Hepatocyte (in vitro differentiated cells): ENCODE results near the gene COMT. TPM values are rescaled to one million over a fixed set of nuclear protein-coding genes. Genes with fewer than 3 reads are reported as not detected.

ENCODE experiments used
- DNase-seq: peaks from one replicate; pipeline ENCODE4 v3.0.0-alpha.2; 2016; ENCODE audit warnings: low spot score
- H2AFZ ChIP-seq: fragments of 200-600 bp; sonication (generic); 2 replicates; pipeline ENCODE4 v1.6.0; 2016; ENCODE audit warnings: antibody characterized with exemption, mild to moderate bottlenecking
- H3K27ac ChIP-seq: fragments of 200-600 bp; sonication (generic); 2 replicates; pipeline ENCODE4 v1.5.1; 2016; ENCODE audit warnings: mild to moderate bottlenecking
- H3K27me3 ChIP-seq: fragments of 200-600 bp; sonication (generic); 2 replicates; pipeline ENCODE4 v1.6.1; 2016
- H3K36me3 ChIP-seq: fragments of 200-600 bp; sonication (generic); replicated peaks from 2 replicates; pipeline ENCODE4 v1.5.1; 2016; ENCODE audit warnings: low read depth; ENCODE audit not compliant: insufficient read depth
- H3K4me1 ChIP-seq: fragments of 200-600 bp; sonication (generic); 2 replicates; pipeline ENCODE4 v1.5.1; 2016; ENCODE audit warnings: mild to moderate bottlenecking, moderate library complexity; ENCODE audit not compliant: insufficient read depth
- H3K4me2 ChIP-seq: fragments of 200-600 bp; sonication (generic); 2 replicates; pipeline ENCODE4 v1.6.0; 2016
- H3K4me3 ChIP-seq: fragments of 200-600 bp; sonication (generic); 2 replicates; pipeline ENCODE4 v1.5.1; 2016; ENCODE audit warnings: mild to moderate bottlenecking
- H3K79me2 ChIP-seq: fragments of 200-600 bp; sonication (generic); 2 replicates; pipeline ENCODE4 v1.6.0; 2017; ENCODE audit warnings: mild to moderate bottlenecking
- H3K9me2 ChIP-seq: fragments of 200-600 bp; sonication (generic); replicated peaks from 2 replicates; pipeline ENCODE4 v1.6.0; 2017; ENCODE audit warnings: mild to moderate bottlenecking; ENCODE audit not compliant: insufficient read depth
- H3K9me3 ChIP-seq: fragments of 200-600 bp; sonication (generic); 2 replicates; pipeline ENCODE4 v1.5.1; 2016; ENCODE audit warnings: low read depth, mild to moderate bottlenecking
- H4K20me1 ChIP-seq: fragments of 200-600 bp; sonication (generic); 2 replicates; pipeline ENCODE4 v1.6.0; 2016; ENCODE audit warnings: mild to moderate bottlenecking; ENCODE audit not compliant: insufficient read depth, poor library complexity, severe bottlenecking
- EZH2 ChIP-seq: fragments of 200-600 bp; sonication (generic); IDR thresholded peaks from 2 replicates; pipeline ENCODE4 v1.6.1; 2016; ENCODE audit warnings: antibody characterized with exemption, mild to moderate bottlenecking, borderline replicate concordance
- EZH2phosphoT487 ChIP-seq: fragments of 200-600 bp; sonication (generic); IDR thresholded peaks from one replicate; pipeline ENCODE4 v1.6.1; 2018; ENCODE audit warnings: antibody characterized with exemption, mild to moderate bottlenecking, low read depth, moderate library complexity; ENCODE audit not compliant: unreplicated experiment, severe bottlenecking
- WGBS: methylation state at CpG from one replicate; pipeline ENCODE4 v1.1.6; 2016; ENCODE audit warnings: low lambda C conversion rate; ENCODE audit errors: missing lambda C conversion rate; 5-methylcytosine and 5-hydroxymethylcytosine counted together
- polyA plus RNA-seq: library from polyadenylated mRNA; unstranded; fragments of >200 nt; fragmentation: Nextera tagmentation; extraction: Ambion mirVana; gene quantifications from 2 replicates; pipeline ENCODE4 v1.2.1, GENCODE V29; 2016
- total RNA-seq: library from RNA; depleted of rRNA; stranded (reverse); fragments of >200 nt; gene quantifications from 2 replicates; pipeline ENCODE4 v1.2.3, GENCODE V29; 2014
- TF ChIP-seq, protein P1 (sequence below): fragments of 200-600 bp; sonication (generic); IDR thresholded peaks from 2 replicates; pipeline ENCODE4 v1.5.1; 2016; ENCODE audit warnings: antibody characterized with exemption, mild to moderate bottlenecking; ENCODE audit not compliant: poor library complexity

COMT gene
- total and polyA plus RNA-seq, 2 experiments from 2014 or later, result 74.5 to 153 TPM

DNA sequence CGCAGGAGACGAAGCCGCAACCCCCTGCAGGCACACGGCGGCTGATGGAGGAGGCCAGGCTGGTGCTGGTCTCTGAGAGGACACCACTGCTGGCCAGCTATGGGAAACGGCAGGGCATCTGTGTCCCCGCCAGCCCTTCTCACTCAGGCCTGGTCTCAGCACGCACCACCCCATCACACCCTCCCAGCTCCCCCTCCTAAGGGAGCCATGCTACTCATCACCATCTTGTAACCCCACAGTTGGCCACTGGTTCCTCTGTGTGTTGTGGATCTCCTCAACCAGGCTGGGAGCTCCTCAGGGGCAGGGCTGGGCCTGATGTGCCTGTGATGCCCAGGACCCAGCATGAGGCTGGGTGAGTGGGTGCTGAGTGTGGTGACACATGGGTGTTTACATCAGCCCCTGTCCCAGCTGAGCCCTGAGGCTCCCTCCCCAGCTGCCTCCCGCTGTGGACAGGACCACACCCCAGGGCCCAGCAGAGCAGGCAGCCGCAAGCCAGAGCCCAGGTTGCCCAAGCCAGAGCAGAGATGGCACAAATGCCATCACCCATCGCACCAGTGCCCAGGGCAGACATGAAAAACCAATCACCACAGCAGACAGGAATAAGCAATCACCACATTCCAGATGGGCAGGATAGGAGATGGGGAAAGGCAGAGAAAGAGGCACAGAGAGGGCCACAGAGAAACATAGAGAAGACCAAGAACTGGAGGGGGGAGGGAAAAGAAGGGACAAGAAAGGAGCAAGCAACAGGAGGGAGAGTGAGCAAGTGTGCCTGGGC, 66.8 kb downstream of the COMT start:
- Histone ChIP-seq H4K20me1 (no peaks in the 10 kb centered on the region), H3K79me2 (no peaks in the 10 kb centered on the region), H3K27ac (no peak overlapping the region), H3K36me3 (no peaks in the 10 kb centered on the region), H3K9me2 (no peaks in the 10 kb centered on the region), H3K9me3 (peaks cover 9% of the 10 kb centered on the region), H2AFZ (no peak overlapping the region), H3K4me3 (no peak overlapping the region), H3K27me3 (no peaks in the 10 kb centered on the region), H3K4me1 (no peaks in the 10 kb centered on the region), H3K4me2 (no peak overlapping the region)
- 93% methylated on average over 11 of the region's 11 CpGs for WGBS
- DNase-seq, result no peak
- TF ChIP-seq, protein P1, sequence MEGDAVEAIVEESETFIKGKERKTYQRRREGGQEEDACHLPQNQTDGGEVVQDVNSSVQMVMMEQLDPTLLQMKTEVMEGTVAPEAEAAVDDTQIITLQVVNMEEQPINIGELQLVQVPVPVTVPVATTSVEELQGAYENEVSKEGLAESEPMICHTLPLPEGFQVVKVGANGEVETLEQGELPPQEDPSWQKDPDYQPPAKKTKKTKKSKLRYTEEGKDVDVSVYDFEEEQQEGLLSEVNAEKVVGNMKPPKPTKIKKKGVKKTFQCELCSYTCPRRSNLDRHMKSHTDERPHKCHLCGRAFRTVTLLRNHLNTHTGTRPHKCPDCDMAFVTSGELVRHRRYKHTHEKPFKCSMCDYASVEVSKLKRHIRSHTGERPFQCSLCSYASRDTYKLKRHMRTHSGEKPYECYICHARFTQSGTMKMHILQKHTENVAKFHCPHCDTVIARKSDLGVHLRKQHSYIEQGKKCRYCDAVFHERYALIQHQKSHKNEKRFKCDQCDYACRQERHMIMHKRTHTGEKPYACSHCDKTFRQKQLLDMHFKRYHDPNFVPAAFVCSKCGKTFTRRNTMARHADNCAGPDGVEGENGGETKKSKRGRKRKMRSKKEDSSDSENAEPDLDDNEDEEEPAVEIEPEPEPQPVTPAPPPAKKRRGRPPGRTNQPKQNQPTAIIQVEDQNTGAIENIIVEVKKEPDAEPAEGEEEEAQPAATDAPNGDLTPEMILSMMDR, result no peak
- no peak for TF ChIP-seq EZH2phosphoT487
- TF ChIP-seq EZH2, result no peak

DNA sequence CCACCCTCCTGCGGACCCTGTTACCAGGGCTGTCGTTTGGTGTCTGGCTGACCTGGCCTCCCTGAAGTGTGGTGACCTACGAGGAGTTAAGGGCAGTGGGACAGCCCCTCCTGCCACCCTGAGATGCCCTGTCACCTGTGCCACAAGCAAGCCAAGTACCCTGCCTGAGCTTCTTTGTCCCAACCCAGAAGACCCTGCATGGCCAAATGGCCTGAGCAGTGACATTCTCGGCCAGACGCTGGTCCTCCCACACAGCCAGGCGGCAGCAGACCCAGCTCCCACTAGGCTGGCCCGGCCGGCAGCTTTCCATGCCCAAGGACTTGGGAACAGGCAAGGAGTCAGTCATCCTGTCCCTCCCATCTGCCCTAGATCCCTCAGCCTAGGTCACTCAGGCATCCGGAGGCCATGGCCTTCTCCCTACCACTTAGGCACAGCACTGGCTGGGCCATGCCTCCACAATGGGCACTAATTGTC, 67.5 kb downstream of the COMT start:
- Histone ChIP-seq H3K4me1 (no peaks in the 10 kb centered on the region), H3K4me3 (no peak overlapping the region), H3K9me2 (no peaks in the 10 kb centered on the region), H4K20me1 (no peaks in the 10 kb centered on the region), H2AFZ (no peak overlapping the region), H3K36me3 (no peaks in the 10 kb centered on the region), H3K79me2 (no peaks in the 10 kb centered on the region), H3K27ac (no peak overlapping the region), H3K27me3 (no peaks in the 10 kb centered on the region), H3K4me2 (no peak overlapping the region), H3K9me3 (peaks cover 2% of the 10 kb centered on the region)
- 94% methylated on average over 9 of the region's 9 CpGs for WGBS
- TF ChIP-seq EZH2 (no peak), EZH2phosphoT487 (no peak)
- TF ChIP-seq, protein P1, result no peak
- no peak for DNase-seq

DNA sequence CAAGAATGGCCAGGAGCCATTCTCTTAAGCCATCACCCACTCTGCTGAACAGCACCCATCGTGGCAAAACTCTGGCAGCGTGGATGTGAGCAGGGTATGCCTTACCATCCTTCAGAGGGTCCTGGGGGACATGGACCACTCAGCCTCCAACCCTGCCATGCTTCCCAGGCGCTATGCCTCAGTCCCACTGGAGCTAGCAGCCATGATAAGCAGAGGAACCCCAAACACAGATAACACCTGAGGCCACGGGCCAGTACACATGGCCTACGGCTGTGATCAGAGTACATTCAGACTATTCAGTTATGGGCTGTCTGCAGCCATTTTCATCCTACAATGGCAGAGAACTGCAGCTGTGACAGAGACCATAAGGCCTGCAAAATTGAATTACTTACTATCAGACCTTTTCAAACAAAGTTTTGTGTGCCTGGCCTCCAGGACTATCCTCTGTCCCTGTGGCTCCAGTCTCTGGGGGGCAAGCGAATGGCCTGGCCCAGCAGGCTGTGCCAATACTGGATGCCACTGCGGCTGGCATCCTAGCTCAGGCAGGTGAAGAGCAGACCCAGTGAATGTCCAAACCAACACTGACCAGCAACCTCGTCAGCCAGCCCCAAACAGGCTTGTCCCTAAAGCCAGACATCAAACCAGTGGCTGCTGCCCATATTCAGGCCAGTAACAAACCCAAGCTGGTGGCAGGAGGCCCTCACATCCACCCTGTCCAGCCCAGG, 68.2 kb downstream of the COMT start:
- WGBS, result 93% methylated on average over 8 of the region's 8 CpGs
- Histone ChIP-seq H4K20me1 (no peaks in the 10 kb centered on the region), H3K27ac (no peak overlapping the region), H3K79me2 (no peaks in the 10 kb centered on the region), H3K27me3 (no peaks in the 10 kb centered on the region), H2AFZ (no peak overlapping the region), H3K9me2 (no peaks in the 10 kb centered on the region), H3K4me1 (no peaks in the 10 kb centered on the region), H3K9me3 (no peaks in the 10 kb centered on the region), H3K36me3 (no peaks in the 10 kb centered on the region), H3K4me2 (no peak overlapping the region), H3K4me3 (no peak overlapping the region)
- TF ChIP-seq, protein P1, result no peak
- TF ChIP-seq EZH2phosphoT487, result no peak
- TF ChIP-seq EZH2, result no peak
- no peak for DNase-seq
